Adipocyte (in vitro differentiated cells): Measurements from ENCODE around the gene ULK2.

ENCODE experiments used
- DNase-seq: peaks from one replicate; pipeline ENCODE4 v3.0.0-alpha.2; 2015; ENCODE audit warnings: low read depth
- H3K27me3 ChIP-seq: replicated peaks from 2 replicates; pipeline ENCODE4 v1.7.0; 2013; ENCODE audit warnings: mild to moderate bottlenecking, low read length, moderate library complexity; ENCODE audit not compliant: control insufficient read depth, insufficient read depth
- H3K36me3 ChIP-seq: 2 replicates; pipeline ENCODE4 v1.7.0; 2013; ENCODE audit warnings: low read length, mild to moderate bottlenecking, moderate library complexity; ENCODE audit not compliant: control insufficient read depth, insufficient read depth, severe bottlenecking
- H3K4me1 ChIP-seq: 2 replicates; pipeline ENCODE4 v1.7.0; 2013; ENCODE audit warnings: mild to moderate bottlenecking, low read length, moderate library complexity; ENCODE audit not compliant: control insufficient read depth, insufficient read depth
- H3K4me3 ChIP-seq: 2 replicates; pipeline ENCODE4 v1.7.0; 2013; ENCODE audit warnings: mild to moderate bottlenecking, low read length, moderate library complexity
- H3K9ac ChIP-seq: 2 replicates; pipeline ENCODE4 v1.7.0; 2013; ENCODE audit warnings: mild to moderate bottlenecking, low read length, moderate library complexity
- H3K9me3 ChIP-seq: 2 replicates; pipeline ENCODE4 v1.7.0; 2013; ENCODE audit warnings: mild to moderate bottlenecking, low read length, moderate library complexity; ENCODE audit not compliant: control insufficient read depth

Gene ULK2

GRCh38 chr17:19731626-19732025, 136.1 kb downstream of the ULK2 start:
- Histone ChIP-seq H3K4me3 (no peak overlapping the region), H3K9me3 (no peaks in the 10 kb centered on the region), H3K9ac (no peak overlapping the region), H3K4me1 (peaks cover 30% of the 10 kb centered on the region), H3K36me3 (no peaks in the 10 kb centered on the region), H3K27me3 (no peaks in the 10 kb centered on the region)
- DNase-seq: no peak

- no peaks in the 10 kb centered on the region for H3K27me3 ChIP-seq
- DNase-seq: no peak
- no peak overlapping the region for H3K4me3 ChIP-seq
- H3K9me3 ChIP-seq: no peaks in the 10 kb centered on the region
- H3K4me1 ChIP-seq: peaks cover 32% of the 10 kb centered on the region
- no peak overlapping the region for H3K9ac ChIP-seq
- H3K36me3 ChIP-seq: no peaks in the 10 kb centered on the region
Measured at GRCh38 chr17:19730843-19731242, 136.9 kb downstream of the ULK2 start.

- Histone ChIP-seq H3K9me3 (no peaks in the 10 kb centered on the region), H3K27me3 (no peaks in the 10 kb centered on the region), H3K36me3 (no peaks in the 10 kb centered on the region), H3K9ac (no peak overlapping the region), H3K4me3 (no peak overlapping the region), H3K4me1 (peaks cover 32% of the 10 kb centered on the region)
- DNase-seq: no peak
Measured at GRCh38 chr17:19729900-19730299, 137.8 kb downstream of the ULK2 start.

DNA sequence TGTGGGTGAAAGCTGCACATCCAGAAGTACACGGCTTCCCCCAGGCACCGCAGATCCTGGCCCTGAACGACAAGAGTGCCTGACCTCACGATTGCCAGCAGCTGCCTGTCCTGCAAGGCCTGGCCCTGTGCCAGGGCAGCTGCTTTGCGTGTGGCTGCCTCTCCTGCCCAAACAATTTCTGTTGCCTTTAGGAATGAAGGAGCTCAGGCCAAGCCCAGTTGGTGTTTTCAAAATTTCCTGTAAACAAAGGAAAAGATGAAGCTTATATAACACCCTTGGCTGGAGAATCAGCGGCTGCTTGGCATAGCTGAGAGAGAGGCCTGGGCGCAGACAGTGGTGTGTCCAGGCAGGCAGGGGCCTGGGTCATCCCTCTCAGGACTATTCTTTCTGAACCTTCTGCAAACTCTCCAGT, 139.6 kb downstream of the ULK2 start:
- Histone ChIP-seq H3K9me3 (no peaks in the 10 kb centered on the region), H3K4me3 (peak overlapping the region; percentile 20), H3K9ac (peak overlapping the region; percentile 72), H3K4me1 (peaks cover 40% of the 10 kb centered on the region), H3K27me3 (no peaks in the 10 kb centered on the region), H3K36me3 (no peaks in the 10 kb centered on the region)
- DNase-seq: peak; percentile 94

- Histone ChIP-seq H3K4me1 (peaks cover 40% of the 10 kb centered on the region), H3K4me3 (peak overlapping the region; percentile 20), H3K9ac (peak overlapping the region; percentile 72), H3K27me3 (no peaks in the 10 kb centered on the region), H3K36me3 (no peaks in the 10 kb centered on the region), H3K9me3 (no peaks in the 10 kb centered on the region)
- DNase-seq: peak; percentile 89
Measured at GRCh38 chr17:19727501-19728078, 140.1 kb downstream of the ULK2 start.

- Histone ChIP-seq H3K9ac (peak overlapping the region; percentile 60), H3K4me3 (peak overlapping the region; percentile 26), H3K4me1 (peaks cover 40% of the 10 kb centered on the region), H3K27me3 (no peaks in the 10 kb centered on the region), H3K36me3 (no peaks in the 10 kb centered on the region), H3K9me3 (no peaks in the 10 kb centered on the region)
- DNase-seq: no peak
Measured at GRCh38 chr17:19726631-19727376, 140.9 kb downstream of the ULK2 start.

- H3K4me1 ChIP-seq: peaks cover 31% of the 10 kb centered on the region
Measured at GRCh38 chr17:19725486-19725885, 142.2 kb downstream of the ULK2 start.

DNA sequence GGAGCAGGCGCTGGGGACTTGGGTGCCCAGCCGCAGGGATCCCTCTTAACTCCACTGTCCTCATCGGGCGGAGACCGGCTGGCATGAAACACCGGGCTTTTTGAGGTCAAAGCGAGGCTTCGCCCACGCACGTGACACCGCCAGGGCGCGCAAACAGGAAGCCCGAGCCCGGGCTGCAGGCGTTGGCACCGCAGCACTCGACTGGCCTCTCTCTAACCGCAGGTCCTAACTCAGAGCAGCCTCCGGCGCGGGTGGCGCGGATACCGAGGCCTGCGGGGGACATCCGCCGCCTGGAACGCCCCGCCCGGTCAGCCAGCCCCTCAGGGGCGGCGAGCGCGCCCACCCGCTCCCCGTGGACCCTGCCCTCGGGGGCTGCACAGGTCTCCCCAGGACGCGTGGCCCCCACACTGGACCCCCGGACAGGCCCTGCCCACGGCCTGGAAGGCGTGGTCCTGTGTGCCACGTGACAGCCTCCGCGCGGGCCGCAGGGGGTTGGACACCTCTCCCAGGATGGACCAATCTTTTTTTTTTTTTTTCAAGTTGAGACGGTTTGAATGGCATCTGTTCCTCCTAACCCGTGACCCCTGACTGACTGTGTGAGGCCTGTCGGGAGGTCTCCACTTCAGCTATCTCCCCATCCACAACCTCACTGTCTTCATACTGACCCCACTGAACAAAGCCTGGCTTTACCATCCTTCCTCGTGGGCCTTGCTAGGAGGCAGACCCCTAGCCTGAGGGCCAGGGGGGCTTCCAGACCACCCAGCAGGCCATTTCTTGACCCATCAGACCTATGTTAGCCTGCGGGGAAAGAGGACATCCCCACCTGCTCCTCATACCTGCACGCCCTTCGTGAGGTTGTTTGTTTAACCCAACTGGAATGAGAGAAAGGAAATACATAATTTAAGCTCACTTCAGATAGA, 143.0 kb downstream of the ULK2 start:
- DNase-seq: no peak
- H3K4me3 ChIP-seq: no peak overlapping the region
- H3K27me3 ChIP-seq: peaks cover 7% of the 10 kb centered on the region

More at GRCh38 chr17:19725486-19725885, 142.2 kb downstream of the ULK2 start:
- no peaks in the 10 kb centered on the region for H3K9me3 ChIP-seq
- peaks cover 2% of the 10 kb centered on the region for H3K27me3 ChIP-seq
- no peak for DNase-seq
- H3K36me3 ChIP-seq: no peaks in the 10 kb centered on the region
- no peak overlapping the region for H3K4me3 ChIP-seq
- H3K9ac ChIP-seq: no peak overlapping the region

GRCh38 chr17:19723964-19724363, 143.8 kb downstream of the ULK2 start:
- Histone ChIP-seq H3K4me3 (no peak overlapping the region), H3K9ac (no peak overlapping the region), H3K36me3 (no peaks in the 10 kb centered on the region), H3K9me3 (no peaks in the 10 kb centered on the region), H3K27me3 (peaks cover 12% of the 10 kb centered on the region), H3K4me1 (peaks cover 31% of the 10 kb centered on the region)
- peak; percentile 37 for DNase-seq

More for the DNA sequence above, 143.0 kb downstream of the ULK2 start:
- no peaks in the 10 kb centered on the region for H3K9me3 ChIP-seq
- peaks cover 31% of the 10 kb centered on the region for H3K4me1 ChIP-seq
- no peaks in the 10 kb centered on the region for H3K36me3 ChIP-seq
- no peak overlapping the region for H3K9ac ChIP-seq
